GM12801 (cell line): ENCODE results near the gene ERICH3.

ENCODE experiments used
- CTCF ChIP-seq: IDR thresholded peaks from one replicate; pipeline ENCODE4 v1.5.1; 2011; ENCODE audit warnings: control low read depth; ENCODE audit not compliant: insufficient read length; ENCODE audit errors: extremely low read depth

ERICH3 gene

GRCh38 chr1:74713849-74714248 is 40.3 kb upstream of the ERICH3 start:
- TF ChIP-seq CTCF: no peak

GRCh38 chr1:74712881-74713280 is 39.3 kb upstream of the ERICH3 start:
- no peak for TF ChIP-seq CTCF

GRCh38 chr1:74703386-74704182 is 30.0 kb upstream of the ERICH3 start:
- no peak for TF ChIP-seq CTCF

GRCh38 chr1:74699331-74699730 is 25.7 kb upstream of the ERICH3 start:
- TF ChIP-seq CTCF: no peak

GRCh38 chr1:74697832-74698231 is 24.2 kb upstream of the ERICH3 start:
- no peak for TF ChIP-seq CTCF

- TF ChIP-seq CTCF: no peak
Measured at GRCh38 chr1:74693473-74693872, 19.9 kb upstream of the ERICH3 start.

GRCh38 chr1:74690909-74691308 is 17.3 kb upstream of the ERICH3 start:
- TF ChIP-seq CTCF: no peak
